Measurements from ENCODE around the gene TAF5L.

DNA sequence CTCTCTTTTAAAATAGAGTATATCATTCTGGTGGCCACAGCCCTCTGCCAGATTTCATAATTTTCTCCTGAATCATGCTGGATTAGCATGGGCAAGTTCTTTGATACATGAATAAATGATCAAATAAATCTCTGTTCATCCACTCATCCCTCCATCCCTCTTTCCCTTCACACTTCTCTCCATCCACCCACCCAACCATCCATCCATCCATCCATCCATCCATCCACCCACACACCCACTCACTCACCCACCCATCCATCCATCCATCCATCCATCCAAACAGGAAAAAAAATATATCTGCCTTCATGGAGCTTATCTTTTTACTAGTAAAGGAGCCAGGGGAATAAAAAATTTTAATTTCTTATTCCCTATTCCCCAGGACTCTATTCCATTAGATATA is 49.5 kb upstream of the TAF5L start:
- TF ChIP-seq YY1 (IDR thresholded peaks at IDR 0.05; ENCODE audit: low read depth, low read length) (no peak), EGR1 (IDR thresholded peaks at IDR 0.05; ENCODE audit: borderline replicate concordance, low read depth, low read length) (no peak), RFX5 (IDR thresholded peaks at IDR 0.05; ENCODE audit: borderline replicate concordance, low read depth, low read length) (no peak), BCL11A (IDR thresholded peaks at IDR 0.05; ENCODE audit: low read depth in 2 of 2, low read length in 2 of 2) (no peak), POLR2A (IDR thresholded peaks at IDR 0.05; ENCODE audit: control extremely low read depth in 1 of 2, low read depth in 2 of 2, low read length in 2 of 2) (no peak), SP4 (IDR thresholded peaks at IDR 0.05; ENCODE audit: low read length) (no peak), CBX5 (IDR thresholded peaks at IDR 0.05; ENCODE audit: low read depth, low read length) (no peak)
